ENCODE results near the gene KCNC4. TPM values are rescaled to one million over a fixed set of nuclear protein-coding genes. Genes with fewer than 3 reads are reported as not detected.

Gene KCNC4
- total RNA-seq, 1 donor = 6.8 TPM

- TF ChIP-seq CTCF (IDR thresholded peaks at IDR 0.05; ENCODE audit: insufficient read depth, low read length) = peak; percentile 90
- peak; percentile 82 for DNase-seq (ENCODE audit: low read depth)
- no peak overlapping the region for H3K4me3 ChIP-seq (ENCODE audit: low read depth, low read length)
Observed at GRCh38 chr1:110203021-110203661, 7.0 kb upstream of the KCNC4 start.

GRCh38 chr1:110205156-110205555 lies 5.0 kb upstream of the KCNC4 start:
- no peak for TF ChIP-seq CTCF (IDR thresholded peaks at IDR 0.05; ENCODE audit: insufficient read depth, low read length)
- no peak for DNase-seq (ENCODE audit: low read depth)
- H3K4me3 ChIP-seq (ENCODE audit: low read depth, low read length) = no peak overlapping the region

- no peak for TF ChIP-seq CTCF (IDR thresholded peaks at IDR 0.05; ENCODE audit: insufficient read depth, low read length)
- DNase-seq (ENCODE audit: low read depth) = no peak
- no peak overlapping the region for H3K4me3 ChIP-seq (ENCODE audit: low read depth, low read length)
Observed at GRCh38 chr1:110205591-110206155, 4.4 kb upstream of the KCNC4 start.

- H3K4me3 ChIP-seq (ENCODE audit: low read depth, low read length) = no peak overlapping the region
- no peak for DNase-seq (ENCODE audit: low read depth)
- TF ChIP-seq CTCF (IDR thresholded peaks at IDR 0.05; ENCODE audit: insufficient read depth, low read length) = no peak
Observed at GRCh38 chr1:110206261-110206920, 3.7 kb upstream of the KCNC4 start.

GRCh38 chr1:110207831-110208230 lies 2.3 kb upstream of the KCNC4 start:
- peak; percentile 54 for DNase-seq (ENCODE audit: low read depth)
- TF ChIP-seq CTCF (IDR thresholded peaks at IDR 0.05; ENCODE audit: insufficient read depth, low read length) = peak; percentile 94
- H3K4me3 ChIP-seq (ENCODE audit: low read depth, low read length) = no peak overlapping the region

- DNase-seq (ENCODE audit: low read depth) = no peak
- H3K4me3 ChIP-seq (ENCODE audit: low read depth, low read length) = peak overlapping the region; percentile 69
- no peak for TF ChIP-seq CTCF (IDR thresholded peaks at IDR 0.05; ENCODE audit: insufficient read depth, low read length)
Observed at GRCh38 chr1:110208916-110209645, 1.0 kb upstream of the KCNC4 start.
